ENCODE measurements around the gene CA10. TPM values are rescaled to one million over a fixed set of nuclear protein-coding genes. Genes with fewer than 3 reads are reported as not detected.

Gene CA10
- total and polyA plus RNA-seq, 2 experiments from 2014 or later: 0.92 to 1.5 TPM

DNA sequence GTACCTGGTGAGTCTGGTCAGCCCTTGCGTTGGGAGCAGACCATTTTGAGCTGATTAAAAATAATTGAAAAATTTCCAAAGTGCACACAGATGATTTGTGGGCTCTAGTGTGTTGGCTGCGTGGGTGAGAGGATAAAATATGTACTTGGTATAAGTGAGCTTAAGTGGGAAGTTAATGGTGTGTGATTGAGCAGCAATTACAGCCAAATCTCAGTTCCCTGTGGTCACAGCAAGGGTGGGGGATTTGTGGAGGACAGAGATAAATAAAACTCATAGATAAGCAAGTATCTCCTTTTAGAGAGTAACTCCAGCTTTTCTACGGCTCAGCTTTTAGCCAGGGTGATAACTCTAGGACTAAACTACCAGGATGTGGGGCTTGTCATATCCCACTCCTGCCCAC, 507.7 kb downstream of the CA10 start (continued):
- TF ChIP-seq, protein P1, sequence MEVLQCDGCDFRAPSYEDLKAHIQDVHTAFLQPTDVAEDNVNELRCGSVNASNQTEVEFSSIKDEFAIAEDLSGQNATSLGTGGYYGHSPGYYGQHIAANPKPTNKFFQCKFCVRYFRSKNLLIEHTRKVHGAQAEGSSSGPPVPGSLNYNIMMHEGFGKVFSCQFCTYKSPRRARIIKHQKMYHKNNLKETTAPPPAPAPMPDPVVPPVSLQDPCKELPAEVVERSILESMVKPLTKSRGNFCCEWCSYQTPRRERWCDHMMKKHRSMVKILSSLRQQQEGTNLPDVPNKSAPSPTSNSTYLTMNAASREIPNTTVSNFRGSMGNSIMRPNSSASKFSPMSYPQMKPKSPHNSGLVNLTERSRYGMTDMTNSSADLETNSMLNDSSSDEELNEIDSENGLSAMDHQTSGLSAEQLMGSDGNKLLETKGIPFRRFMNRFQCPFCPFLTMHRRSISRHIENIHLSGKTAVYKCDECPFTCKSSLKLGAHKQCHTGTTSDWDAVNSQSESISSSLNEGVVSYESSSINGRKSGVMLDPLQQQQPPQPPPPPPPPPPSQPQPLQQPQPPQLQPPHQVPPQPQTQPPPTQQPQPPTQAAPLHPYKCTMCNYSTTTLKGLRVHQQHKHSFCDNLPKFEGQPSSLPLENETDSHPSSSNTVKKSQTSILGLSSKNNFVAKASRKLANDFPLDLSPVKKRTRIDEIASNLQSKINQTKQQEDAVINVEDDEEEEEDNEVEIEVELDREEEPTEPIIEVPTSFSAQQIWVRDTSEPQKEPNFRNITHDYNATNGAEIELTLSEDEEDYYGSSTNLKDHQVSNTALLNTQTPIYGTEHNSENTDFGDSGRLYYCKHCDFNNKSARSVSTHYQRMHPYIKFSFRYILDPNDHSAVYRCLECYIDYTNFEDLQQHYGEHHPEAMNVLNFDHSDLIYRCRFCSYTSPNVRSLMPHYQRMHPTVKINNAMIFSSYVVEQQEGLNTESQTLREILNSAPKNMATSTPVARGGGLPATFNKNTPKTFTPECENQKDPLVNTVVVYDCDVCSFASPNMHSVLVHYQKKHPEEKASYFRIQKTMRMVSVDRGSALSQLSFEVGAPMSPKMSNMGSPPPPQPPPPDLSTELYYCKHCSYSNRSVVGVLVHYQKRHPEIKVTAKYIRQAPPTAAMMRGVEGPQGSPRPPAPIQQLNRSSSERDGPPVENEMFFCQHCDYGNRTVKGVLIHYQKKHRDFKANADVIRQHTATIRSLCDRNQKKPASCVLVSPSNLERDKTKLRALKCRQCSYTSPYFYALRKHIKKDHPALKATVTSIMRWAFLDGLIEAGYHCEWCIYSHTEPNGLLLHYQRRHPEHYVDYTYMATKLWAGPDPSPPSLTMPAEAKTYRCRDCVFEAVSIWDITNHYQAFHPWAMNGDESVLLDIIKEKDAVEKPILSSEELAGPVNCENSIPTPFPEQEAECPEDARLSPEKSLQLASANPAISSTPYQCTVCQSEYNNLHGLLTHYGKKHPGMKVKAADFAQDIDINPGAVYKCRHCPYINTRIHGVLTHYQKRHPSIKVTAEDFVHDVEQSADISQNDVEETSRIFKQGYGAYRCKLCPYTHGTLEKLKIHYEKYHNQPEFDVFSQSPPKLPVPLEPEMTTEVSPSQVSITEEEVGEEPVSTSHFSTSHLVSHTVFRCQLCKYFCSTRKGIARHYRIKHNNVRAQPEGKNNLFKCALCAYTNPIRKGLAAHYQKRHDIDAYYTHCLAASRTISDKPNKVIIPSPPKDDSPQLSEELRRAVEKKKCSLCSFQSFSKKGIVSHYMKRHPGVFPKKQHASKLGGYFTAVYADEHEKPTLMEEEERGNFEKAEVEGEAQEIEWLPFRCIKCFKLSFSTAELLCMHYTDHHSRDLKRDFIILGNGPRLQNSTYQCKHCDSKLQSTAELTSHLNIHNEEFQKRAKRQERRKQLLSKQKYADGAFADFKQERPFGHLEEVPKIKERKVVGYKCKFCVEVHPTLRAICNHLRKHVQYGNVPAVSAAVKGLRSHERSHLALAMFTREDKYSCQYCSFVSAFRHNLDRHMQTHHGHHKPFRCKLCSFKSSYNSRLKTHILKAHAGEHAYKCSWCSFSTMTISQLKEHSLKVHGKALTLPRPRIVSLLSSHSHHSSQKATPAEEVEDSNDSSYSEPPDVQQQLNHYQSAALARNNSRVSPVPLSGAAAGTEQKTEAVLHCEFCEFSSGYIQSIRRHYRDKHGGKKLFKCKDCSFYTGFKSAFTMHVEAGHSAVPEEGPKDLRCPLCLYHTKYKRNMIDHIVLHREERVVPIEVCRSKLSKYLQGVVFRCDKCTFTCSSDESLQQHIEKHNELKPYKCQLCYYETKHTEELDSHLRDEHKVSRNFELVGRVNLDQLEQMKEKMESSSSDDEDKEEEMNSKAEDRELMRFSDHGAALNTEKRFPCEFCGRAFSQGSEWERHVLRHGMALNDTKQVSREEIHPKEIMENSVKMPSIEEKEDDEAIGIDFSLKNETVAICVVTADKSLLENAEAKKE (CRISPR knock-in tag; IDR thresholded peaks at IDR 0.05): no peak

DNA sequence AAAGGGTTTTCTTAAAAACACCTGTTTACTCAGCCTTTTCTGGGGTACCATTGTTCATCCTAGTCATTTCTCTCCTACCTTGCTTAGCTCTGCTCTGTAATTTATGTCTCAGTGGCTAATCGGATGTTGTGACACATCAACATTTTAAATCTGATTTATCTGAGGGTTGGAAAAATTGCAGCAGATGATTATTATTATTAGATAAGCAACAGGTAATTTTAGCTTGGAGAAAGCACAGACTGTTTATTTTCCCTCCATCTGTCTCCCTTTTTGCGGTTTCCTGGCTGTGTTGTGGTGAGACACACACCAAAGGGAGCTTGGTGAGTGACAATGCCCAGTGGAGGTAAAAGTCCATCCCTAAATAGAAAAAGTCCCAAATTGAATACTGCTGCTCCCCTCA, 508.3 kb downstream of the CA10 start:
- Mint-ChIP-seq H3K27ac (no peak overlapping the region), H3K9me3 (no peaks in the 10 kb centered on the region), H3K4me1 (peaks cover 16% of the 10 kb centered on the region), H3K4me3 (no peak overlapping the region), H3K27me3 (ENCODE audit: insufficient read depth, low read depth, poor library complexity) (peaks cover 8% of the 10 kb centered on the region), H3K36me3 (ENCODE audit: low read depth) (no peaks in the 10 kb centered on the region)
- H3K27me3 ChIP-seq (ENCODE audit: insufficient read depth): no peaks in the 10 kb centered on the region
- DNase-seq (ENCODE audit: low spot score) (no peak), ATAC-seq (no peak)
- no peaks in the 10 kb centered on the region for H3K79me2 ChIP-seq (replicated peaks; ENCODE audit: insufficient read depth)
- no peaks in the 10 kb centered on the region; the same call in 1 of the 2 replicates for H3K9me2 ChIP-seq (ENCODE audit: insufficient read depth)
- no peak overlapping the region for H3K27ac ChIP-seq (ENCODE audit: low read depth)
- no peaks in the 10 kb centered on the region for H4K20me1 ChIP-seq (replicated peaks; ENCODE audit: insufficient read depth)
- H3K36me3 ChIP-seq (ENCODE audit: insufficient read depth): no peaks in the 10 kb centered on the region
- no peak overlapping the region for H2AFZ ChIP-seq
- H3K4me2 ChIP-seq: no peak overlapping the region
- H3K4me3 ChIP-seq: no peak overlapping the region
- H3F3A ChIP-seq (replicated peaks; ENCODE audit: low read depth): no peaks in the 10 kb centered on the region
- no peaks in the 10 kb centered on the region for H3K4me1 ChIP-seq (ENCODE audit: insufficient read depth)
- TF ChIP-seq, protein P2, sequence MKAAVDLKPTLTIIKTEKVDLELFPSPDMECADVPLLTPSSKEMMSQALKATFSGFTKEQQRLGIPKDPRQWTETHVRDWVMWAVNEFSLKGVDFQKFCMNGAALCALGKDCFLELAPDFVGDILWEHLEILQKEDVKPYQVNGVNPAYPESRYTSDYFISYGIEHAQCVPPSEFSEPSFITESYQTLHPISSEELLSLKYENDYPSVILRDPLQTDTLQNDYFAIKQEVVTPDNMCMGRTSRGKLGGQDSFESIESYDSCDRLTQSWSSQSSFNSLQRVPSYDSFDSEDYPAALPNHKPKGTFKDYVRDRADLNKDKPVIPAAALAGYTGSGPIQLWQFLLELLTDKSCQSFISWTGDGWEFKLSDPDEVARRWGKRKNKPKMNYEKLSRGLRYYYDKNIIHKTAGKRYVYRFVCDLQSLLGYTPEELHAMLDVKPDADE (IDR thresholded peaks at IDR 0.05): no peak
- TF ChIP-seq, protein P3, sequence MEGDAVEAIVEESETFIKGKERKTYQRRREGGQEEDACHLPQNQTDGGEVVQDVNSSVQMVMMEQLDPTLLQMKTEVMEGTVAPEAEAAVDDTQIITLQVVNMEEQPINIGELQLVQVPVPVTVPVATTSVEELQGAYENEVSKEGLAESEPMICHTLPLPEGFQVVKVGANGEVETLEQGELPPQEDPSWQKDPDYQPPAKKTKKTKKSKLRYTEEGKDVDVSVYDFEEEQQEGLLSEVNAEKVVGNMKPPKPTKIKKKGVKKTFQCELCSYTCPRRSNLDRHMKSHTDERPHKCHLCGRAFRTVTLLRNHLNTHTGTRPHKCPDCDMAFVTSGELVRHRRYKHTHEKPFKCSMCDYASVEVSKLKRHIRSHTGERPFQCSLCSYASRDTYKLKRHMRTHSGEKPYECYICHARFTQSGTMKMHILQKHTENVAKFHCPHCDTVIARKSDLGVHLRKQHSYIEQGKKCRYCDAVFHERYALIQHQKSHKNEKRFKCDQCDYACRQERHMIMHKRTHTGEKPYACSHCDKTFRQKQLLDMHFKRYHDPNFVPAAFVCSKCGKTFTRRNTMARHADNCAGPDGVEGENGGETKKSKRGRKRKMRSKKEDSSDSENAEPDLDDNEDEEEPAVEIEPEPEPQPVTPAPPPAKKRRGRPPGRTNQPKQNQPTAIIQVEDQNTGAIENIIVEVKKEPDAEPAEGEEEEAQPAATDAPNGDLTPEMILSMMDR (conservative IDR thresholded peaks at IDR 0.05; ENCODE audit: low read depth in 2 of 2): no peak
- TF ChIP-seq STAT1 (IDR thresholded peaks at IDR 0.05; ENCODE audit: unreplicated experiment) (no peak), EZH2 (IDR thresholded peaks at IDR 0.05; ENCODE audit: low read depth, unreplicated experiment) (no peak), JUNB (IDR thresholded peaks at IDR 0.05; ENCODE audit: unreplicated experiment) (no peak), ZNF114 (CRISPR knock-in tag; IDR thresholded peaks at IDR 0.05) (no peak)
- TF ChIP-seq, protein P1 (CRISPR knock-in tag; IDR thresholded peaks at IDR 0.05): no peak

All from GM23338 (cell line).